HG03378 (cell line): ENCODE data around the gene ZDHHC1.

ENCODE experiments used
- ATAC-seq: cut with Tn5 transposase; IDR thresholded peaks from one replicate; pipeline ENCODE4 v1.9.1; 2021; ENCODE audit warnings: mild to moderate bottlenecking, moderate library complexity; ENCODE audit not compliant: unreplicated experiment

The ZDHHC1 gene

GRCh38 chr16:67411339-67411738 is 4.9 kb downstream of the ZDHHC1 start:
- ATAC-seq: no peak

DNA sequence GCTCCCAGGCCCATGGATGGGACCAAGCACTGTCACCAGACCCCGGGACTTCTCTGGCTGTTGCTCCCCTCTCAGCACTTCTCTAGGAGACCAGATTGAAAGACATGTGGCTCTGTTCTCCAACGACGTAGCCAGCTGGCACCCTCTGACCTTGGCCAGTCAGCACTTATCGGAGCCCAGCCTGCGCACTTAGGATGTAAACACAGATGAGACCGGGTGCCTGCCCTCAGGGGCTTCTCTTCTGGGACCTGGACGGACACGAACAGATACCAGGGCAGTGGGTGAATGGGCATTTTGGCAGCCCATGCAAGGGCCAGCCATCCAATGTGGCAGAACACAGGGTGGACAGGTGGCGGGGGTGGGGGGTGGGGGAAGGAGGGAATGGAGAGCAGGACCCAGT is 6.6 kb downstream of the ZDHHC1 start:
- ATAC-seq: no peak

GRCh38 chr16:67407788-67408452 is 8.4 kb downstream of the ZDHHC1 start:
- ATAC-seq: no peak

- ATAC-seq: no peak
These were observed 9.0 kb downstream of the ZDHHC1 start for GRCh38 chr16:67407176-67407787.

DNA sequence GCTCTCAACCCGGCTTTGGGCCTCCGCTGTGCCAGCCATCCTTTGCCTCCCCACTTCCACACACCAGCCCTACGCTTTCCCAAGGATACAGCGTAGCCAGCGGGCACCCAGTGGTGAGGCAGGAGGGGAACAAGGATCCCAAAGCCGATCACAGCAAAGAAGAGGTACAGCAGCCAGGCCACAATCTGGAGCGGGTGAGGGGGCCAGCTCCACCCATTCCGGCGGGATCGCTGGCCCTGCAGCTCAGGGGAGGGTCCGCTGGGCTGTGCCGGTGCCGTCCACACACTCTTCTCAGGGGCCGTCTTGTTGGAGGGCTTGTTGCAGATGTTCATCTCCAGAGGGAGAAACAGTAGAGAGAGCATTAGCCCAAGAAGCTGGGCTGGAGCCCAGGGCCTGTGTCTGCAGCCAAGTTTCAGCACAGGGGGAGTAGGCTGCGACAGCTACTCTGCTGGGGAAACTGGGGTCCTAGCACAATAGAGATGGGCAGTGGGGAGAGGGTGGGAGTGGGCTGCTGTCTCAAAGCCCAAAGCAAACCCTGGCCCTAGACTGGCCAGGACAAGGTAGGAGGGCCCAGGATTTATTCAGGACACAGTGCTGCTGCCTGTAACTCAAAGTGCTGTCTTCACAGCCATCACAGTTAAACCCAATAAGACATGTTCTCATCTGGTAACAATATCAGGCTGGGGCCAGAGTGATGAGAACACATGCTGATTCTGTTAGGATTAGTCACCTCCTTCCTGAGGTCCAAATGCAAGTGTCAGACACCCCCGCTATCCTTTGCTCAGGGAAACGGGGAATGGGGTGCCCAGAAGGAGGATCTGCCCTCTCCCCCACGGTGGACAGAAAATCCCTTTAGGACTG is 9.9 kb downstream of the ZDHHC1 start:
- no peak for ATAC-seq

- ATAC-seq: no peak
These were observed 10.9 kb downstream of the ZDHHC1 start for GRCh38 chr16:67405336-67405735.

- ATAC-seq: no peak
These were observed 11.5 kb downstream of the ZDHHC1 start for GRCh38 chr16:67404740-67405226.

- ATAC-seq: no peak
These were observed 12.2 kb downstream of the ZDHHC1 start for GRCh38 chr16:67403976-67404555.

GRCh38 chr16:67400901-67401300 is 15.4 kb downstream of the ZDHHC1 start:
- ATAC-seq: no peak

DNA sequence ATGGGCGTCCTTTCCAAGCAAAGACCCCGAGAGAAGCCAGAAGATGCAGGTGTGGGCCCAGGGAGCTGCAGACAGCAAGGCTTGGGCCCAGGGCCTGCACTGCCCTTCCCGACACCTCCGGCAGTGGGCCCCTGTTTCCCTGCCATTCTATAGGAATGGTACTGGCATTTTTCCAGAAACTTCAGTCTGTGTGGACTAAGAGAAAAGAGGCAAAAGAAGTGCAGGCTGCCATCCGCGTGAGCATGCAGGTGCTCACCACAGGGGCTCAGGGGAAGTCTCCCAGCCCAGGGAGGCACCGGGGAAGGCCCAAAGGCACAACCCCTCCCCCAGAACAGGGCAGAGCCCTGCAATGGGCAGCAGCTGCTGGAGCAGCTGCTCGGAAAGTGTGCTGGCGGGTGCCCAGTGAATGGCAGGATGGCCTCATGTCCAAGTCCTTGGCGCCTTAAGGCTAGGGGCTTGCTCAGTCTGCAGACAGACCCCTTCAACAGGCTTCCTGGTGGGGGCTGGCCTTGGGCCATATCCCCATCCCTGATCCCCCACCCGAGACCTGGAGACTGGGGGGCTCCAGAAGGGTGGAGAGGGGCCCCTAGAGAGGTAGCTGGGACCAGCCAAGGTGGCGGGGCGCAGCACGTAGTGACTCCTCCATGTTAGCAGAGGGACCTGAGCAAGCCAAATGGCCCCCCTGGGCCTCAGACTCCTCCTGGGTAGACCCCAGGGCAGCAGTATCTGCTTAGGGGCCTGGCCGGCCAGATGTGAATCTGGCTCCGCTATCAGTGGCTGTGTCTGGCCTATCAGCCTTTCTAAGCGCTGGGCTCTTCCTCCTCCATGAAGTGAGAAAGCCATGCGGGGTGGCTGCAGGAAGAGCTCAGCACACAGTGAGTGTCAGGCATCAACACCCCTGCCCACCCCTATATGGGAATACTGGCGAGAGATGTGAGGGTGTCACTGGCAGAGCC is 16.2 kb downstream of the ZDHHC1 start:
- ATAC-seq: no peak

DNA sequence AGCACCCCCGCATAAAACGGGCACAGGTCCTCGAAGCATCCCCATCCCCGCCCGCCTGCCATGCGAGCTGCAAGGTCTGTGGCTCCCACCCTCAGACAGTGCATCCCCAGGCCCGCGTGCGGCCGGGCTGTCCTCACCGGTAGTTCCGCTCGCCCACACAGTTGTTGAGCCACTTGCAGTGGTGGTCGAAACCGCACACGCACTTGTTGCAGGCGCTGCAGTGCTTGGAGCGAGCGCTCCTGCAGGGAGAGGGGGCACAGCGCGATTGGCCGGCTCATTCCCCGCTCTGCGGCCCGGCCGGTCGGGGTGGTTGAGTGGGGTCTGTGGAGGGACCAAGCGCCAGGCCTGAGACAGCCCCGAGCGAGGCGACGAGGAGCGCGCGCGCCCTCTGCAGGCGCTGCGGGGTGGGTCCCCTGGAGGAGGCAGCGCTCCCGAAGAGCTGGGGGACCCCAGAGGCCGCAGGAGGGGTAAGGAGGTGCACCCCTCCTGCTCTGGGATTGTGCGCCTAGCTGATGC is 17.0 kb downstream of the ZDHHC1 start:
- ATAC-seq: no peak

- ATAC-seq: no peak
These were observed 17.6 kb downstream of the ZDHHC1 start for GRCh38 chr16:67398546-67399217.

- ATAC-seq: no peak
These were observed 18.3 kb downstream of the ZDHHC1 start for GRCh38 chr16:67397812-67398545.

- ATAC-seq: no peak
These were observed 19.1 kb downstream of the ZDHHC1 start for GRCh38 chr16:67397036-67397801.

GRCh38 chr16:67396159-67397035 is 19.9 kb downstream of the ZDHHC1 start:
- no peak for ATAC-seq

DNA sequence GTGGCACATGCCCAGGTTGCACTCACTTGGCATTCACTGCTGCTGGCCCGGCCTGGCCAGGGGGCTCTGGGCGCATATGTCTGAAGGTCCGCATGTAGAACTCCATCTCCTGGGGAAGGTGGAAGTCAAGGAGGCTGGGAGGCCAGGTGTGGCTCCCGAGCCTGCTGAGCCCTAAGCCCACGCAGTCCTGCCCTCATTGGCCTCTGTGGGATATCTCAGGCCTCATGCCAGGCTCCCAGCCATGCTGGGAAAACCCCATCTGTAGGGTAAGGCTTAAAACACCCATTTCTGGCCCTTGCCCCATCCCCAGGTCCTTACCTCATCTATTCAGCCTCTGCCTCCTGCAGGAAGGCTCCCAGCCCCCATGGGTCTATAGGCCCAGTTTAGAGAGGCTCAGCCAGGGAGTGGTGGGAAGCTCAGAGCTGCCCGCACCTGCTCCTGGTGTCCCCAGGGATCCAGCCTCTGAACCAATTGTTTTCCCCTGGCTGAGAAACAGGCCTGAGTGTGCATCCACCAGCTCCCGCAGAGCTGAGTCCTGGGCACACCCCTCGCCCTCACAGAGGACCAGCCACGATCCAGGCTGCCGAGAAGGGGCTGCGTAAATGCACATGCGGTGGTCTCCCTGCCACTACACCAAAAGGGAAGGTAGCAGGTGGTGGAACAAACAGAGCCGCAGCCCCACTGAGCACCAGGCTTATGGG is 20.7 kb downstream of the ZDHHC1 start:
- no peak for ATAC-seq

DNA sequence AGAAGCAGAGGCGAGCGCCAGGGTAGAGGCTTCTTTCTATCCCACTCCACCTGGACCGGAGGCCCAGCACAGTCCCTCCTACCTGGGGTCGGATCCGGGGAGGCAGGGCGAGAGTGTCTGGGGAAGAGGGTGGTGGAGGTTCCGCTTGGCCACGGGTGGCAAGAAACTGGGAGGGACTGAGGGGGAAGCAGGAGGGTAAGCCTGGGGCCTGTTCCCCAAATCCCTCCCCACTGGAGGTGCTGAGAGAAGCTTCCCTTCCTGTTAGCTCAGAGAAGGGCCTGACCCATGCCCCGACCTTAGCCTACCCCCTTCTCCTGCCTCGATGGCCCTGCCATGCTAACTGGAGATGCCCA is 21.2 kb downstream of the ZDHHC1 start:
- no peak for ATAC-seq
